ENCODE data around the gene ANKK1.

Gene ANKK1

DNA sequence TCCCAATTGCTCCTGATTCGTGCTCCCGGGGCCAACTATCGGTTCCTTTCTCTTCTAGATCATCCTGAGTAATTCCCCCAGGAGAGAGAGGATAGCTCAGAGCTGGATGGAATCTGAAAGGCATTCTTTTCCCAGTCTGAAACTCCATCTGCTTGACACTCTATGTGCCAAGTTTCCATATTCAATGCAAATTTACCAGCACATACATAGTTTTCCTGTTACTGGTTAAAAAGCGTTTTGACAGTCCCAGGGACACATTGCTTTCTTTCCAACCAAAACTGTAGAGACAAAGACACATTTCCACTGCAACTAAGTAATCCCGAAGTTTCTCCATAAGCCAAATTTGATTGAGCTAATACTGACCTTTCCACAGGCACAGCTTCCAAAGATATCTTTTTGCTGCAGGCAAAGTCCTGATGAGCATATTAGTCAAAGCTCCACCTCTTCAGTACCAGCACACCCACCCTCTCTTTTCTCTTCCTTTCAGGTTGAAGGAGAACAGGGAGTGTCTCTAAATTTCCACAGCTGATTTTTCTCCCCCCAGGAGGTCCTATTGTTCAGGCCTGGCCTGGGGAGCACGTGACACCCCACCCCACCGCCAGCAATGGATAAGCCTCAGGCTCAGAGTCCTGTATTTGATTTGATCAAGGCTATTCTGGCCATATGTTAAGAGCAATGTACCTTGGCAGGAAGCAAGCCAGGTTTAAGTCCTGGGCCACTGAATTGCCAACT lies 9.7 kb upstream of the ANKK1 start:
- DNase-seq: no peak

- no peak for DNase-seq
These were observed 8.9 kb upstream of the ANKK1 start for GRCh38 chr11:113378692-113379091.

DNA sequence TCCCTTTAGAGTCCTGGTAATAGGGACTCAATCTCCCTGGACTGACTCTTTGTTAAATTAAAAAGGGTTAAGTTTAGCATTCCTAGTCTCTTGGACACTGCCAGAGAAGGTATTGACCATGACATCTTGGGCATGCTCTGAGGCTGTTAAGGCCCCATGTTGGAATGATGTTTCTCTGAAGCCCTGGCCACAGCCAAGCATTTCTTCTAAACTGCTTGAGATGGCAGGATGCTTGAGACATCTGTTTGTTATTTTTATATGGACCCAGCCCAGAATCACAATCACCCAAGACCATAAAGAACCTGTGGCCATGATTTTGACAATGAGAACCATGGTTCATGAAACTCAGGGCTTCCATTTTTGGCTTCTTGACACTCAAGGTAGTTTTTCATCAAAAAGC lies 5.5 kb upstream of the ANKK1 start:
- no peak for DNase-seq

- DNase-seq: no peak
These were observed 3.0 kb upstream of the ANKK1 start for GRCh38 chr11:113384551-113384950.

DNA sequence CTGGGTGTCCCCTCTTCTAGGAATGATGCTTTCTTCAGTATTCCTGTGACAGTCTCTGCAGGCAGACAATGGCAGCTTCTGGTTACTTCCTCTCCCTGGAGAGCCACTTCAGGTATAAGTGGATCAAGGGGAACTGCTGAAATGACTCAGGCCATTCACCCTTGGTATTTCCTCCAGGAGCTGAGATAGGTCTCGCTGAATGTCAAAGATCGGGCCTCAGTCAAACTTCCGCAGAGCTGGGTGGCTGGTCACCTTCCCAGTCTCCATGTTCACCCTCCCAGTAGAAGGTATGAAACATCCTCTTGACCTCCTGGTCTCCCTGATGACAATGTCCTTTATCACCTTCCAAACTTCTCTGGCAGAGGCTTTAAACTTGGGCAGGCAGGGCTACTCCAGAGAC lies 1.8 kb upstream of the ANKK1 start:
- DNase-seq: no peak

DNA sequence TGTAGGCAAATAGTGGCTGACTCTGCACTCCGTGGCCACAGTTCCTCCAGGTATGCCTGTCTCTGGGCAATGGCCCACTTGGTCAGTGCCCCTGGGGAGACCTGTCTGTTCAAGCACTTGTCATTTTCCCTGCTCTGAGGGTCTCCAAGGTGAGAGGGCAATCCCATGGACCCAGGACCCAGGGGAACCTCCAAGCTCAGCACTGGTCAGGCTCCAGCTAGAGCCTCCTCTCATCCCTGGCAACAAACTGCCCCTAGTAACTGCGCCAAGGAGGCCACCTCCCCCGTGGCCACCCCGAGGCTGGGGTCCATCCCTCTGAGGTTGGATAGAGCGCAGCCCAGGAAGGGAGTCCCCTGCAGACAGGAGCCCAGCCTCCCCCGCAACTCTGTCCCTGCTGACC lies 713 bp upstream of the ANKK1 start:
- no peak for DNase-seq

GRCh38 chr11:113389272-113389671 lies 1.7 kb downstream of the ANKK1 start:
- no peak for DNase-seq

GRCh38 chr11:113392236-113392921 lies 4.8 kb downstream of the ANKK1 start:
- no peak for DNase-seq

DNA sequence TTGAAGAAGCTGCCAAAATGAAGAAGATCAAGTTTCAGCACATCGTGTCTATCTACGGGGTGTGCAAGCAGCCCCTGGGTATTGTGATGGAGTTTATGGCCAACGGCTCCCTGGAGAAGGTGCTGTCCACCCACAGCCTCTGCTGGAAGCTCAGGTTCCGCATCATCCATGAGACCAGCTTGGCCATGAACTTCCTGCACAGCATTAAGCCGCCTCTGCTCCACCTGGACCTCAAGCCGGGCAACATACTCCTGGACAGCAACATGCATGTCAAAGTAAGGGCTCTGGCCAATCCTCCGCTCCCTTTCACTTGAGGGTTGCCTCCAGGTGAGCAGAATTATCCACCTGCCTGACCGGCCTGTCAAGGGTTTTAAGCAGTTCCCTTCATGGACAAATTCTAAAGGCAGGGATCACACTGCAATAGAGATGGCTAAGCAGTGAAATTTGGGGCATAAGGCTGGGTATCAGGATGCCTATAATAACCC lies 6.0 kb downstream of the ANKK1 start:
- no peak for DNase-seq

DNA sequence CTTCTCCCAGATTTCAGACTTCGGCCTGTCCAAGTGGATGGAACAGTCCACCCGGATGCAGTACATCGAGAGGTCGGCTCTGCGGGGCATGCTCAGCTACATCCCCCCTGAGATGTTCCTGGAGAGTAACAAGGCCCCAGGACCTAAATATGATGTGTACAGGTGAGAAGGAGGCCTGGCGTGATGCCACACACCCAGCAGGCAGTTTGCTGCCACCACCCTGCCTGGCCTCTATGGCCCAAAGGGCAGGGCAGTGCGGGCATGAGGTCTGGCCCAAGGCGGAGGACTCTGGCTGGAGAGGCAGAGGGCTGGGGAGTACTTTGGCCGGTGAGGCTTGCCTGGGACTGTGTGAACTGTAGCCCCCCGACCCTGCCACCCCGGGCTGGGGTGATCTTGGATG lies 7.3 kb downstream of the ANKK1 start:
- DNase-seq: no peak

GRCh38 chr11:113395782-113396336 lies 8.3 kb downstream of the ANKK1 start:
- DNase-seq: no peak

- no peak for DNase-seq
These were observed 9.1 kb downstream of the ANKK1 start for GRCh38 chr11:113396690-113397089.

DNA sequence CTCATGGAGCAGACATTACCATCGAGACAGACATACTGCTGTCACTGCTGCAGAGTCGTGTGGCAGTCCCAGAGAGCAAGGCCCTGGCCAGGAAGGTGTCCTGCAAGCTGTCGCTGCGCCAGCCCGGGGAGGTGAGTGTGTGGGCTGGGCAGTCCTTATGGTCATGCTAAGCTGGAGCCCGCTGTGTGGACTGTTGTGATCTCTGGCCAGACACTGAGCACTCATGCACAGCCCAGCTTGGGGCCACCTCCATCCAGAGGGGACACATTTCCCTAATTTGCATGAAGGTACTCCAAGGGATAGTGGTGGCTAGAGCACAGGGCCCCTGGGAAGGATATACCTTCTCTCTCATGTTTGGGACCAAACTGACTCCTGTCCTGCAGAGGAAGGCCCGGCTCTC lies 9.6 kb downstream of the ANKK1 start:
- no peak for DNase-seq

DNA sequence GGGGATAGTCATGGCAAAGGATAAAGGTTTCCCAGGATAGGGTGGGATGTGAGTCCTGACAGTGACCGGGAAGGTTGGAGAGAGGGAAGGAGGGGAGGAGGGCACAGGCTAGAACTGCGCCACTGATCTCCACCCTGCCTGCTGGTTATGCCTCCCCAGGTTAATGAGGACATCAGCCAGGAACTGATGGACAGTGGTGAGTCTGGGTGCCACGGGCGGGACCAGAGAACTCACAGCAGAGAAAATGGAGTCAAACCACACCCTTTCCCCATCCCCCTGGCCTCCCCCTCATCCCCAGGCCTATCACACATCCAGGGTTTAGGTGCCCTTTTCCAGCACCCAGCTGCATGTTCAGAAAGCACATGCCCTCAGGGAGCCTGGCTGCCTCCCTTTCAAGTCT lies 10.2 kb downstream of the ANKK1 start:
- no peak for DNase-seq

DNA sequence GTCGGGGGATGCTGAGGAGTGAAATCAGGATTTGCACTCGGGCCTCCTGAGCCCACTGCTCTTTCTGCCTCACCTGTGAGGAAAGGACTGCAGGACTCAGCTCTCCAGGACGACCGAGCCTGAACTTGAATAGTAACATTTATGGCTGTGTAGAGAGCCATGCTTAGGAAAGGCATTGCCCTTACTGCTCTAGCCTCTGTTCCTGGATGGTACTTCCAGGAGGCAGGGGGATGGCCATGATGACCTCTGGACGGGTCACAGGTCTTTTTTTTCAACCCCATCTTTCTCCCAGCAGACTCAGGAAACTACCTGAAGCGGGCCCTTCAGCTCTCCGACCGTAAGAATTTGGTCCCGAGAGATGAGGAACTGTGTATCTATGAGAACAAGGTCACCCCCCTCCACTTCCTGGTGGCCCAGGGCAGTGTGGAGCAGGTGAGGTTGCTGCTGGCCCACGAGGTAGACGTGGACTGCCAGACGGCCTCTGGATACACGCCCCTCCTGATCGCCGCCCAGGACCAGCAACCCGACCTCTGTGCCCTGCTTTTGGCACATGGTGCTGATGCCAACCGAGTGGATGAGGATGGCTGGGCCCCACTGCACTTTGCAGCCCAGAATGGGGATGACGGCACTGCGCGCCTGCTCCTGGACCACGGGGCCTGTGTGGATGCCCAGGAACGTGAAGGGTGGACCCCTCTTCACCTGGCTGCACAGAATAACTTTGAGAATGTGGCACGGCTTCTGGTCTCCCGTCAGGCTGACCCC lies 11.3 kb downstream of the ANKK1 start:
- no peak for DNase-seq

- no peak for DNase-seq
These were observed 13.2 kb downstream of the ANKK1 start for GRCh38 chr11:113400631-113401230.

DNA sequence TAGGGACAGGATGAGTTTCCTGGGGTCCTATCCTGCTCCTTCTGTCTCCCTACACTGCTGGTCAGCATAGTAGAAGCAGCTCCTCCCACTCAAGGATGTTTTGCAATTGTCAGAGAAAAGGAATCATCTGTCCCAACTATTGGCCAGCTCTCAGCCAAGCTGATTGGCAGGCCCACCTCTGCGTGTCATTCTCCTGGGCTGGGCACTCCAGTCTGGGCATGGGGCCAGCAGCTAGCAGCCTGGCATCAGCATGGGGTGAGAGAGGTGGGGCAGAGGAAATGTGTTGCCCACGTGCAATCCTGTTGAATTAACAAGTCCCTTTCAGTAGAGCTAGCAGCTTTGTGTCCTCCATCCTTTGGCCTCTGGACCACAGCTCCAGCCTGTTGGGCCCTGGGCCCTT lies 14.1 kb downstream of the ANKK1 start:
- DNase-seq: peak; percentile 40

DNA sequence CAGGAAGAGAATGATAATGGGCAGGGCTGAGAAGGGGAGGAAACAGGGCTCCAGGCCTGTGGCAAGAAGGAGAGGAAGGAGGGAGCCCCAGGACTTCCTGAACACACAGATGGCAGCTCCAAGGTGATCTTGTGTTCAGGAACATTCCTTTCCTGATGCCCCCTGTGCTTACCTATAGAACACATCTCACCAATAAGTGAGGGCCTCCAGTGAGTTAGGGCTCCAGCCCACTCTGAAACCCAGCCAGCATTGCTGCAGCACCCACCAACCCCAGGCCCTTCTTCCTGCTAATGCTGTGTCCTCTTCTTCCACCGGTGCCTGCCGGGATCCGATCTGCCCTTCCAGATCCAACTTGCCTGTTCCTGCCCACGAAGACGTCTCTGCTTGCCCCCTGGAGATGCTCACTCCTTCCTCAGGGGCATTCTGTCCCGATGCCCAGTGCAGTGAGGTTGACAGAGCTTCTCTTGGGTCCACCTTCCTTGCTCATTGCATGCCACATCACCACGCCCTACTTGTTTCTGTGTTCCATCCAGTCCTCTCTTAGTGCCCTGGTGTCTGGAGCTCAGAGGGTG lies 17.4 kb downstream of the ANKK1 start:
- no peak for DNase-seq

GRCh38 chr11:113405724-113406478 lies 18.3 kb downstream of the ANKK1 start:
- DNase-seq: no peak

- DNase-seq: no peak
These were observed 19.6 kb downstream of the ANKK1 start for GRCh38 chr11:113407163-113407562.

- DNase-seq: no peak
These were observed 20.6 kb downstream of the ANKK1 start for GRCh38 chr11:113408206-113408605.

GRCh38 chr11:113408887-113409286 lies 21.3 kb downstream of the ANKK1 start:
- no peak for DNase-seq
